ENCODE results near the gene SP5. TPM values are rescaled to one million over a fixed set of nuclear protein-coding genes. Genes with fewer than 3 reads are reported as not detected.

The SP5 gene
- total and polyA plus RNA-seq, 2 of the 4 experiments (the other 2 are of a cell fraction), result not detected

- Histone ChIP-seq H2AK9ac (replicated peaks; ENCODE audit: low read depth, low read length, poor library complexity) (no peak overlapping the region), H3K27me3 (ENCODE audit: control insufficient read depth, insufficient read depth, low read length) (no peaks in the 10 kb centered on the region), H4K20me1 (ENCODE audit: insufficient read depth, low read length) (no peaks in the 10 kb centered on the region), H3K27ac (ENCODE audit: insufficient read depth, low read length) (no peak overlapping the region), H3K4ac (ENCODE audit: low read depth, low read length) (no peak overlapping the region), H4K91ac (ENCODE audit: insufficient read depth, low read depth, low read length) (no peak overlapping the region), H4K5ac (ENCODE audit: low read depth, low read length) (no peak overlapping the region), H3K23ac (ENCODE audit: low read depth, low read length) (no peak overlapping the region), H3K36me3 (ENCODE audit: control insufficient read depth, insufficient read depth, low read length) (no peaks in the 10 kb centered on the region), H3K4me2 (ENCODE audit: low read depth, low read length) (no peak overlapping the region), H3K9ac (ENCODE audit: low read depth, low read length) (no peak overlapping the region), H2BK5ac (ENCODE audit: low read depth, low read length, poor library complexity, severe bottlenecking) (no peak overlapping the region), H2AFZ (replicated peaks; ENCODE audit: low read length, poor library complexity) (no peak overlapping the region), H3K4me3 (ENCODE audit: insufficient read depth, low read depth, low read length) (no peak overlapping the region), H3K9me1 (ENCODE audit: insufficient read depth, low read length) (no peaks in the 10 kb centered on the region), H3K14ac (replicated peaks; ENCODE audit: low read depth, low read length) (no peak overlapping the region), H2BK15ac (ENCODE audit: low read depth, low read length) (no peak overlapping the region), H3K56ac (ENCODE audit: extremely low read depth, insufficient read depth, low read length) (no peak overlapping the region), H3K4me1 (ENCODE audit: control insufficient read depth, insufficient read depth, low read length) (no peaks in the 10 kb centered on the region), H3K79me1 (ENCODE audit: low read depth in 1 of 2, low read length in 2 of 2) (no peaks in the 10 kb centered on the region), H2BK120ac (ENCODE audit: low read depth, low read length) (no peak overlapping the region), H3K9me3 (ENCODE audit: control insufficient read depth, insufficient read depth, low read length) (no peaks in the 10 kb centered on the region), H2AK5ac (ENCODE audit: low read depth, low read length) (no peak overlapping the region), H4K8ac (ENCODE audit: low read depth in 2 of 2, low read length in 2 of 2) (no peak overlapping the region), H2BK20ac (ENCODE audit: low read depth, low read length) (no peak overlapping the region), H3K18ac (ENCODE audit: low read depth, low read length) (no peak overlapping the region)
- in situ Hi-C loops (cut with MboI; ENCODE audit: low sequenced_read_pairs) (no loop called here), intact Hi-C loops (cut with micrococcal nuclease) (no loop called here), dilution Hi-C loops (cut with HindIII; ENCODE audit: low sequenced_read_pairs, unreplicated experiment) (no loop called here)
- ATAC-seq (ENCODE audit: low read depth), result no peak
- TF ChIP-seq BHLHE40 (IDR thresholded peaks at IDR 0.05; ENCODE audit: low read depth, low read length) (no peak), CTCF (conservative IDR thresholded peaks at IDR 0.05; ENCODE audit: low read depth, low read length) (no peak), SMC3 (IDR thresholded peaks at IDR 0.05; ENCODE audit: low read depth, low read length) (no peak), FOS (IDR thresholded peaks at IDR 0.05; ENCODE audit: low read depth, low read length) (no peak), MAFK (IDR thresholded peaks at IDR 0.05; ENCODE audit: low read depth, low read length) (no peak), USF2 (IDR thresholded peaks at IDR 0.05; ENCODE audit: low read depth, low read length) (no peak)
- no TSS peak for BruUV-seq (replicated peaks)
- DNase-seq, result no peak
- no CpG with 5 or more reads among the region's 1 CpG for WGBS, 2 experiments (ENCODE audit: extremely low coverage in 2 of 2, insufficient read length in 1 of 2)
- ChIA-PET CTCF (no interaction called here), POLR2A (ENCODE audit: unreplicated experiment) (no interaction called here)
Observed at GRCh38 chr2:170733798-170734600, 18.9 kb downstream of the SP5 start.
